Esophagus squamous epithelium (tissue), 5 donors: ENCODE results near the gene STYXL1. TPM values are rescaled to one million over a fixed set of nuclear protein-coding genes. Genes with fewer than 3 reads are reported as not detected.

ENCODE experiments used
- DNase-seq: peaks from one replicate; lab custom pipeline; 2025; lab: John Stamatoyannopoulos, UW
- H3K27ac ChIP-seq, 4 donors: fragments of 200-600 bp; sonication (generic); one replicate each; pipeline ENCODE4 v1.5.1; 2016 to 2019; ENCODE audit warnings: mild to moderate bottlenecking in 1 of 4
- H3K27me3 ChIP-seq, 4 donors: fragments of 200-600 bp; sonication (generic); 1 replicate in 3 of 4; 2 replicates in 1 of 4; pipeline versions ENCODE4 v1.5.1 to v1.6.0; 2017 to 2021; ENCODE audit warnings: antibody characterized with exemption in 1 of 4
- H3K36me3 ChIP-seq, 3 donors: fragments of 200-600 bp; sonication (generic); one replicate each; pipeline ENCODE4 v1.5.1; 2016 to 2019
- H3K4me1 ChIP-seq, 3 donors: fragments of 200-600 bp; sonication (generic); one replicate each; pipeline ENCODE4 v1.5.1; 2017 to 2019
- H3K4me3 ChIP-seq, 4 donors: fragments of 200-600 bp; sonication (generic); 1 replicate in 3 of 4; 2 replicates in 1 of 4; pipeline ENCODE4 v1.5.1; 2016 to 2019; ENCODE audit warnings: mild to moderate bottlenecking in 2 of 4, moderate library complexity in 1 of 4
- H3K9me3 ChIP-seq, 3 donors: fragments of 200-600 bp; sonication (generic); one replicate each; pipeline ENCODE4 v1.5.1; 2016 to 2019
- CTCF ChIP-seq, 6 experiments: fragments of 450-650 bp in 4 of 6; fragments of 200-600 bp in 2 of 6; sonication (generic) in 2 of 6; IDR thresholded peaks; one replicate each; pipeline ENCODE4 v1.5.1; 2016 to 2019; ENCODE audit warnings: antibody characterized with exemption in 6 of 6, mild to moderate bottlenecking in 4 of 6, moderate library complexity in 4 of 6
- POLR2A ChIP-seq, 4 donors: fragments of 450-650 bp; IDR thresholded peaks; one replicate each; pipeline ENCODE4 v1.6.1; 2017; ENCODE audit warnings: antibody characterized with exemption in 4 of 4, mild to moderate bottlenecking in 4 of 4, moderate library complexity in 3 of 4
- WGBS, 2 donors: methylation state at CpG; one replicate each; pipeline ENCODE4 v1.1.5; 2018; 5-methylcytosine and 5-hydroxymethylcytosine counted together
- intact Hi-C: fragments of 100-400 bp; cut with DNase I; formaldehyde crosslinking; loops from one replicate; pipeline ENCODE4 v1.15.0; 2022
- total RNA-seq, 4 donors: library from RNA; depleted of rRNA; stranded (reverse); fragments of >200 nt; gene quantifications; one replicate each; pipeline ENCODE4 v1.1.0, GENCODE V29; 2016
- donor health status: DM: yes; HTN: yes; CAD: no.

Gene STYXL1
- total RNA-seq, 4 donors from 2014 or later, result 19.3 to 45.7 (median 32.2) TPM

- WGBS, 2 donors, result 86 to 87% methylated on average over 5 to 7 of the region's 14 CpGs
- no peak overlapping the region for H3K27ac ChIP-seq
- intact Hi-C loops, result loop anchor here (10.0 kb wide), 1 partner anchor 80 kb away; no protein-coding TSS in a partner anchor
Measured at GRCh38 chr7:76065016-76065612, 17.3 kb upstream of the STYXL1 start.

GRCh38 chr7:76064208-76064970, 16.6 kb upstream of the STYXL1 start:
- no peaks in the 10 kb centered on the region for H3K9me3 ChIP-seq
- no peak for TF ChIP-seq CTCF (IDR thresholded peaks at IDR 0.05)
- no peak for TF ChIP-seq POLR2A (IDR thresholded peaks at IDR 0.05)
- H3K4me1 ChIP-seq, result peaks cover 2 to 36% (median 7%) of the 10 kb centered on the region in 3 donors
- no peak overlapping the region for H3K4me3 ChIP-seq
- intact Hi-C loops, result loop anchor here (10.0 kb wide), 1 partner anchor 80 kb away; no protein-coding TSS in a partner anchor
- peaks cover 45 to 87% (median 58%) of the 10 kb centered on the region in 3 donors for H3K36me3 ChIP-seq
- DNase-seq, result no peak
- peak overlapping the region in 2 of 4 donors; percentile 3 to 54 for H3K27ac ChIP-seq
- WGBS, 2 donors, result 91 to 93% methylated on average over 14 to 16 of the region's 24 CpGs
- H3K27me3 ChIP-seq, result no peaks in the 10 kb centered on the region

More at GRCh38 chr7:76065016-76065612, 17.3 kb upstream of the STYXL1 start:
- DNase-seq, result no peak
- TF ChIP-seq POLR2A (IDR thresholded peaks at IDR 0.05), result no peak
- no peak for TF ChIP-seq CTCF (IDR thresholded peaks at IDR 0.05)
- peaks cover 8 to 44% (median 11%) of the 10 kb centered on the region in 3 donors for H3K4me1 ChIP-seq
- H3K36me3 ChIP-seq, result peaks cover 38 to 79% (median 51%) of the 10 kb centered on the region in 3 donors
- no peak overlapping the region for H3K4me3 ChIP-seq
- H3K9me3 ChIP-seq, result no peaks in the 10 kb centered on the region
- H3K27me3 ChIP-seq, result no peaks in the 10 kb centered on the region

- Histone ChIP-seq H3K27ac (peak overlapping the region in 3 of 4 donors; percentile 3 to 56 (median 54)), H3K27me3 (no peaks in the 10 kb centered on the region), H3K4me3 (no peak overlapping the region), H3K9me3 (no peaks in the 10 kb centered on the region), H3K36me3 (peaks cover 54 to 95% (median 66%) of the 10 kb centered on the region in 3 donors), H3K4me1 (peaks cover 0 to 28% (median 3%) of the 10 kb centered on the region in 3 donors)
- DNase-seq, result no peak
- WGBS, 2 donors, result 50% methylated on average over 2 of the region's 14 CpGs; no CpG with 5 or more reads in 1 of the 2 donors
- intact Hi-C loops, result loop anchor here (10.0 kb wide), 1 partner anchor 81 kb away; no protein-coding TSS in a partner anchor
- TF ChIP-seq CTCF (IDR thresholded peaks at IDR 0.05) (no peak), POLR2A (IDR thresholded peaks at IDR 0.05) (no peak)
Measured at GRCh38 chr7:76063525-76063924, 15.7 kb upstream of the STYXL1 start.

GRCh38 chr7:76063114-76063513, 15.3 kb upstream of the STYXL1 start:
- Histone ChIP-seq H3K4me1 (peaks cover 0 to 28% (median 3%) of the 10 kb centered on the region in 3 donors), H3K36me3 (peaks cover 58 to 99% (median 71%) of the 10 kb centered on the region in 3 donors), H3K27me3 (no peaks in the 10 kb centered on the region), H3K9me3 (no peaks in the 10 kb centered on the region), H3K27ac (peak overlapping the region in 3 of 4 donors; percentile 3 to 56 (median 54)), H3K4me3 (no peak overlapping the region)
- no peak for DNase-seq
- intact Hi-C loops, result loop anchor here (10.0 kb wide), 1 partner anchor 82 kb away; no protein-coding TSS in a partner anchor
- 64% methylated on average over 7 of the region's 10 CpGs; no CpG with 5 or more reads in 1 of the 2 donors for WGBS, 2 donors
- TF ChIP-seq CTCF (IDR thresholded peaks at IDR 0.05) (no peak), POLR2A (IDR thresholded peaks at IDR 0.05) (no peak)
